HL-60 (cell line): ENCODE data around the gene LRFN2.

Source experiments
- DNase-seq, 2 experiments: peaks; one replicate each; pipeline ENCODE4 v3.0.0-alpha.2; 2010 to 2020; ENCODE audit warnings: low read depth in 1 of 2, low spot score in 1 of 2
- H3K27ac ChIP-seq: fragments of 250-450 bp; sonication (Bioruptor Pico); replicated peaks from 2 replicates; pipeline ENCODE4 v1.5.1; 2020; ENCODE audit warnings: mild to moderate bottlenecking, moderate library complexity
- H3K27me3 ChIP-seq: fragments of 250-450 bp; sonication (Bioruptor Pico); 2 replicates; pipeline ENCODE4 v1.5.1; 2021; ENCODE audit warnings: mild to moderate bottlenecking, moderate library complexity; ENCODE audit not compliant: insufficient read depth, poor library complexity, severe bottlenecking
- H3K4me3 ChIP-seq: replicated peaks from 2 replicates; pipeline ENCODE4 v1.5.1; 2011; ENCODE audit warnings: mild to moderate bottlenecking, control low read depth, low read length; ENCODE audit not compliant: insufficient read depth
- CTCF ChIP-seq: IDR thresholded peaks from one replicate; pipeline ENCODE4 v1.5.1; 2011; ENCODE audit warnings: low read length, control low read depth, inconsistent platforms; ENCODE audit not compliant: insufficient read depth
- GABPA ChIP-seq: IDR thresholded peaks from 2 replicates; pipeline ENCODE4 v1.6.1; 2012; ENCODE audit warnings: low read depth
- POLR2AphosphoS5 ChIP-seq: IDR thresholded peaks from 2 replicates; pipeline ENCODE4 v1.6.1; 2012; ENCODE audit warnings: low read depth
- REST ChIP-seq: IDR thresholded peaks from 2 replicates; pipeline ENCODE4 v1.6.1; 2012; ENCODE audit warnings: low read depth; ENCODE audit not compliant: insufficient replicate concordance
- SPI1 ChIP-seq: IDR thresholded peaks from 2 replicates; pipeline ENCODE4 v1.6.1; 2012; ENCODE audit warnings: low read depth, mild to moderate bottlenecking, borderline replicate concordance

Gene LRFN2

GRCh38 chr6:40397287-40398033, 189.7 kb downstream of the LRFN2 start:
- Histone ChIP-seq H3K27me3 (no peaks in the 10 kb centered on the region), H3K4me3 (no peak overlapping the region), H3K27ac (no peak overlapping the region)
- TF ChIP-seq GABPA, result no peak
- DNase-seq, result no peak

DNA sequence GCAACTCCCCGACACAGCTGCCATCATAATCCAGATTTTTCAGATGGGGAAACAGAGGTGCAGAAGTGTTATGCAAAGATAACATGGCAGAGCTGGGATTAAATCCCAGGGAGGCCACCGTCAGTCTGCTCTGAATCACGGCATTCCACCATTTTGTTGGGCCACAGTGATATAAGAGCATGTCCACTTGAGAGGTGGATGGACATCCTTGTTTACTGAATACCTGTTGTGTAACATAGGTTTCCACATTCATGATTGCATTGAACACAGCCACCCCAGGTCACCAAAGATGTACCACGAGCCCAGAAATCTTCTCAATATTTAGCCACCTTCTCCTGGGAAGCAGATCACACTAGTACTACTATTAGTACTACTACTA, 191.5 kb downstream of the LRFN2 start:
- H3K27me3 ChIP-seq, result no peaks in the 10 kb centered on the region
- TF ChIP-seq SPI1, result no peak
- no peak for TF ChIP-seq GABPA
- no peak for TF ChIP-seq CTCF
- no peak for TF ChIP-seq REST
- TF ChIP-seq POLR2AphosphoS5, result no peak
- no peak overlapping the region for H3K4me3 ChIP-seq
- H3K27ac ChIP-seq, result no peak overlapping the region
- DNase-seq, result no peak

- no peak for DNase-seq
- H3K27me3 ChIP-seq, result no peaks in the 10 kb centered on the region
- TF ChIP-seq GABPA (no peak), POLR2AphosphoS5 (no peak), REST (no peak), CTCF (no peak), SPI1 (no peak)
- H3K4me3 ChIP-seq, result no peak overlapping the region
- H3K27ac ChIP-seq, result no peak overlapping the region
Measured at GRCh38 chr6:40395066-40395697, 192.0 kb downstream of the LRFN2 start.

DNA sequence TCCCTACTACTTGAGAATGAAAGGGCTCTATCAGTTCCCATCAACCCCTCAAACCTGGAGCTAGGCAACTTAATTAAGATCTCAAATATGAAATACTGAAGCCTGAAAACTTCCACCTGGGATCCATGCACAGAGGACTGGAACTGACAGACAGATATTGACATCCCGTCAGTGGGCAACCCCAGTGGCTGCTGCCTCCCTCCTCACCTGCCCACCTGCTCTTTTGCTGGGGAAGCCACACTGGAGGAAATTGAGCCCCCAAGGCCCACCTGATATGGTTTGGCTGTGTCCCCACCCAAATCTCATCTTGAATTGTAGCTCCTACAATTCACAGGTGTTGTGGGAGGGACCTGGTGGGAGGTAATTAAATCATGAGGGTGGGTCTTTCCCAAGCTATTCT, 192.8 kb downstream of the LRFN2 start:
- H3K27ac ChIP-seq, result no peak overlapping the region
- DNase-seq, result no peak
- no peak for TF ChIP-seq POLR2AphosphoS5
- no peak for TF ChIP-seq GABPA
- no peak for TF ChIP-seq SPI1
- no peak for TF ChIP-seq CTCF
- no peak for TF ChIP-seq REST

More for the DNA sequence above, 192.8 kb downstream of the LRFN2 start:
- Histone ChIP-seq H3K4me3 (no peak overlapping the region), H3K27me3 (no peaks in the 10 kb centered on the region)
